Smooth muscle cell (in vitro differentiated cells): ENCODE results near the gene MMP3. TPM values are rescaled to one million over a fixed set of nuclear protein-coding genes. Genes with fewer than 3 reads are reported as not detected.

Experiments
- DNase-seq: peaks from one replicate; lab custom pipeline; 2025; ENCODE audit not compliant: unreplicated experiment; lab: John Stamatoyannopoulos, UW
- H2AFZ ChIP-seq: fragments of 200-600 bp; sonication (generic); 2 replicates; pipeline ENCODE4 v1.6.0; 2016; ENCODE audit warnings: antibody characterized with exemption, low read depth, mild to moderate bottlenecking
- H3F3A ChIP-seq: fragments of 200-600 bp; sonication (generic); 2 replicates; pipeline ENCODE4 v1.6.0; 2017; ENCODE audit warnings: antibody characterized with exemption, low read depth
- H3K27ac ChIP-seq: fragments of 200-600 bp; sonication (generic); 2 replicates; pipeline ENCODE4 v1.5.1; 2016; ENCODE audit warnings: low read depth, mild to moderate bottlenecking
- H3K27me3 ChIP-seq: fragments of 200-600 bp; sonication (generic); 2 replicates; pipeline ENCODE4 v1.6.1; 2016; ENCODE audit warnings: low read depth, mild to moderate bottlenecking
- H3K36me3 ChIP-seq: fragments of 200-600 bp; sonication (generic); 2 replicates; pipeline ENCODE4 v1.5.1; 2016; ENCODE audit warnings: low read depth
- H3K4me1 ChIP-seq: fragments of 200-600 bp; sonication (generic); 2 replicates; pipeline ENCODE4 v1.5.1; 2016; ENCODE audit warnings: low read depth
- H3K4me2 ChIP-seq: fragments of 200-600 bp; sonication (generic); 2 replicates; pipeline ENCODE4 v1.6.0; 2016; ENCODE audit warnings: mild to moderate bottlenecking
- H3K4me3 ChIP-seq: fragments of 200-600 bp; sonication (generic); 2 replicates; pipeline ENCODE4 v1.5.1; 2016; ENCODE audit warnings: mild to moderate bottlenecking
- H3K79me2 ChIP-seq: fragments of 200-600 bp; sonication (generic); 2 replicates; pipeline ENCODE4 v1.6.0; 2016; ENCODE audit warnings: low read depth, mild to moderate bottlenecking
- H3K9ac ChIP-seq: fragments of 200-600 bp; sonication (generic); 2 replicates; pipeline ENCODE4 v1.6.0; 2016; ENCODE audit warnings: low read depth
- H3K9me3 ChIP-seq: fragments of 200-600 bp; sonication (generic); replicated peaks from 2 replicates; pipeline ENCODE4 v1.5.1; 2016; ENCODE audit warnings: low read depth
- H4K20me1 ChIP-seq: fragments of 200-600 bp; sonication (generic); 2 replicates; pipeline ENCODE4 v1.6.0; 2016; ENCODE audit warnings: low read depth
- CTCF ChIP-seq: fragments of 200-600 bp; sonication (generic); IDR thresholded peaks from 2 replicates; pipeline ENCODE4 v1.5.1; 2017; ENCODE audit warnings: borderline replicate concordance, mild to moderate bottlenecking, antibody characterized with exemption; ENCODE audit not compliant: insufficient read depth, poor library complexity, severe bottlenecking
- WGBS: methylation state at CpG from one replicate; pipeline ENCODE4 v1.1.7; 2016; ENCODE audit warnings: low lambda C conversion rate; 5-methylcytosine and 5-hydroxymethylcytosine counted together
- polyA plus RNA-seq: library from polyadenylated mRNA; unstranded; fragments of >200 nt; fragmentation: Nextera tagmentation; extraction: Ambion mirVana; gene quantifications from 2 replicates; pipeline ENCODE4 v1.2.1, GENCODE V29; 2016
- total RNA-seq: library from RNA; depleted of rRNA; stranded (reverse); fragments of >200 nt; gene quantifications from 2 replicates; pipeline ENCODE4 v1.2.3, GENCODE V29; 2014

Gene MMP3
- total and polyA plus RNA-seq, 2 experiments from 2014 or later = 2.0 to 4.3 TPM

DNA sequence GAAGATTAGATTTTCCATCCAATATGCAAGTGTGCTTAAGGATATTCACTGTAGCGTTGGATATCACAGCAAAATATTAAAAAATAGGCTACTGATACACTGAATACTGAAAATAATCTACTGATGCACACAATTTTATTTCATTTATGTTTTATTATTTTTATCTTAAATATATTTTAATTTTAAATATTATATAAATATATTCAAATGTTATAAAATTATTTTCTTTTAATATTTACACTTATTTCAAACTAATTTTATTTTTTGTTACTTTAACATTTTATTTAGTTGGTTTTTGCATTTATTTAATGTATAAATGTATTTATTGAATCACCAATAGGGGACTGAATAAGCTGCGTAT, 12.3 kb downstream of the MMP3 start:
- TF ChIP-seq CTCF = no peak
- Histone ChIP-seq H3K79me2 (no peaks in the 10 kb centered on the region), H3K9me3 (no peaks in the 10 kb centered on the region), H3K27me3 (no peaks in the 10 kb centered on the region), H3K4me2 (peak overlapping the region; percentile 75), H3K27ac (no peak overlapping the region), H2AFZ (peak overlapping the region; percentile 63), H3K9ac (no peak overlapping the region), H3F3A (no peaks in the 10 kb centered on the region), H3K36me3 (no peaks in the 10 kb centered on the region), H4K20me1 (no peaks in the 10 kb centered on the region), H3K4me1 (no peaks in the 10 kb centered on the region), H3K4me3 (peak overlapping the region; percentile 30)
- WGBS = 73% methylated on average over 2 of the region's 2 CpGs
- DNase-seq = no peak

DNA sequence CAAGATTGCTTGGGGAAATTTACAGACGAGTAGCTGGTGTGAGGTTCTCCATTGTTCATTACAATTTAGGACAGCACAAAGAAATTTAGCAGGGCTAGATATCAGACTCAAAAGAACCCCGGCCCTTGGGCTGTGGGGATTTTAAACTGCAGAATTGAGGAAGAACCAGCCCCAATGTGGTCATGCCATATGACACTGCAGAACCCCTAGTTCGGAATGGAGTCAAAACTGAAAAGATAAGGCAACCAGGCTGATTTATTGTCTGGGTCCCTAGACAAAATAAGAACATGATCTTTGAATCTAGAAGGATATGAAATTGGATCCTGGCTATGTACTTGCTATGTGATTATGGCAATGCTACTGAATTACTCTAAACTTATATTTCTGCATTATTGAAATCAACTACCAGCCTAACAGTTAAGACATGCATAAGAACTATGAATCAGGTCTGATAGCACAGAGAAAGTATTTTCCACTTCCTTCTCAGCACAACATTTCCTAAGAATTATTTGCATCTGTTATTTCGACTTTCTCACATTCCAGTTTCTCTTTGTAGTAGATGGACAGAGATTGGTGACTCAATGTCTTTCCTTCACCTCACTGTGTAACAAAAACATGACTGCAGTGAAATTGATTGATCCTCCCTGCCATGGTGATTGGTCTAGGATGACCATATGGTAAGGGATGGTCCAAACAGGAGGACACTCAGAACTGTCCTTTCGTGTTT, 13.2 kb downstream of the MMP3 start:
- no peaks in the 10 kb centered on the region for H3K27me3 ChIP-seq
- H3K4me1 ChIP-seq = no peaks in the 10 kb centered on the region
- H4K20me1 ChIP-seq = no peaks in the 10 kb centered on the region
- no peaks in the 10 kb centered on the region for H3F3A ChIP-seq
- no peaks in the 10 kb centered on the region for H3K9me3 ChIP-seq
- no peak overlapping the region for H3K4me3 ChIP-seq
- H3K79me2 ChIP-seq = no peaks in the 10 kb centered on the region
- DNase-seq = no peak
- no peaks in the 10 kb centered on the region for H3K36me3 ChIP-seq
- 78% methylated on average over 5 of the region's 5 CpGs for WGBS
- no peak overlapping the region for H2AFZ ChIP-seq
- no peak overlapping the region for H3K27ac ChIP-seq
- no peak overlapping the region for H3K9ac ChIP-seq
- no peak overlapping the region for H3K4me2 ChIP-seq
- TF ChIP-seq CTCF = no peak

DNA sequence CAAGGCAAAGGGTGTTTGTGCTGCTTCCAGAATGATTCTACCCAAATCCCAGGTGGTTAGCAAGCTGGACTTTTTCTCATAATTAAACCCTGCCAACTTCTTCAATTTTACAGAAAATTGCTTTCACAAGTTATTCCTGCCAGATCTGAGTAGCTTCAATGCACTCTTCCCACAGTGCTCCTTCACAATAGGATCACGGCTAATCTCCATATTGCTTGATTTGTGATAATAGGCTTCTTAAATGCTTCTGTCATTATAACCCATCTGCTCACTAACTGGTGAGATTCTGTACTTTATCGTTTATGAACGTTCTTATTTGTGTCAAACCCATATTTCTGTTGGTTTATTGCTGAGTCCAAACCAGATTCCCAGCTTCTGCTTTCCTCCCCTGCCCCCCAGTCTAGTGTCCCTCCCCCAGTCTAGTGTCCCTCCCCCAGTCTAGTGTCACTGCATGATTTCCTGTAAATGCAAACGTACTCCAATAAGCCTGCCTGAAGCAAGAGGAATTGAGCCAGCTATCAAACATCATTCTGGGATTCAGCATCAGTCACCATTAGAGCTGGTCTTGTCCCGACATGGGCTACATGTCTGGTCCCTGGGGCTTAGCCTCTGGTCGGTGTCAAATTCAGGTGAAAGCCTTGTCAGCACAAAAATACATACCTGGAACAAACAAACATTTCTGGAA, 14.0 kb downstream of the MMP3 start:
- no peak overlapping the region for H3K27ac ChIP-seq
- no peaks in the 10 kb centered on the region for H3F3A ChIP-seq
- H3K4me2 ChIP-seq = no peak overlapping the region
- no peaks in the 10 kb centered on the region for H3K9me3 ChIP-seq
- WGBS = 76% methylated on average over 6 of the region's 6 CpGs
- no peaks in the 10 kb centered on the region for H4K20me1 ChIP-seq
- H2AFZ ChIP-seq = no peak overlapping the region
- H3K4me1 ChIP-seq = no peaks in the 10 kb centered on the region
- H3K27me3 ChIP-seq = no peaks in the 10 kb centered on the region
- no peak for TF ChIP-seq CTCF
- no peak for DNase-seq
- H3K79me2 ChIP-seq = no peaks in the 10 kb centered on the region
- no peaks in the 10 kb centered on the region for H3K36me3 ChIP-seq
- no peak overlapping the region for H3K9ac ChIP-seq
- H3K4me3 ChIP-seq = no peak overlapping the region

GRCh38 chr11:102824556-102824955, 18.9 kb downstream of the MMP3 start:
- TF ChIP-seq CTCF = no peak
- peaks cover 5% of the 10 kb centered on the region for H3K27me3 ChIP-seq
- no peak for DNase-seq

More at GRCh38 chr11:102824556-102824955, 18.9 kb downstream of the MMP3 start:
- Histone ChIP-seq H3K27ac (no peak overlapping the region), H2AFZ (no peak overlapping the region), H3K36me3 (no peaks in the 10 kb centered on the region), H3F3A (no peaks in the 10 kb centered on the region), H3K4me1 (no peaks in the 10 kb centered on the region), H4K20me1 (no peaks in the 10 kb centered on the region), H3K4me2 (no peak overlapping the region), H3K79me2 (no peaks in the 10 kb centered on the region), H3K4me3 (no peak overlapping the region), H3K9me3 (no peaks in the 10 kb centered on the region), H3K9ac (no peak overlapping the region)
- 92% methylated on average over 1 of the region's 1 CpG for WGBS
